GM18519 (cell line): Measurements from ENCODE around the gene AKR1E2.

ENCODE experiments used
- ATAC-seq: cut with Tn5 transposase; IDR thresholded peaks from one replicate; pipeline ENCODE4 v1.9.1; 2021; ENCODE audit warnings: mild to moderate bottlenecking, moderate library complexity; ENCODE audit not compliant: unreplicated experiment, low FRiP score

The AKR1E2 gene

DNA sequence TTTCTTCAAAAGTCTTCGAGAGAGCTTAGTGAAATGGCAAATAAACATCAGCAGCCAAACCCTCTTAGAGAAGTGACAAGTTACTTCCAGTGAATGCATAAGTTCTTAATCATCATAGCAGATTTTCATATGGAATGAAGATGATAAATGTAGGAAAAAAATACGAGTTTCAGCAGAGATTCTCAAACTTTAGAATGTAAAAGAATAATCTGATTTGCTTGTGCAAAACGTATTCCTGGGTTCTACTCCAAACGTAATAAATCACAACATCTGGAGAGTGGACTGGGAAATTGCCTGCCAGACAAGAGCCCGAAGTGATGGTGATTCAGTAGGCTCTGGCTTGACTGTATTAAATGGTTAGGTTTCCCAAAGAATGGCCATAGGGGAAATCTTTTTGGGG, 62.2 kb downstream of the AKR1E2 start:
- no peak for ATAC-seq

DNA sequence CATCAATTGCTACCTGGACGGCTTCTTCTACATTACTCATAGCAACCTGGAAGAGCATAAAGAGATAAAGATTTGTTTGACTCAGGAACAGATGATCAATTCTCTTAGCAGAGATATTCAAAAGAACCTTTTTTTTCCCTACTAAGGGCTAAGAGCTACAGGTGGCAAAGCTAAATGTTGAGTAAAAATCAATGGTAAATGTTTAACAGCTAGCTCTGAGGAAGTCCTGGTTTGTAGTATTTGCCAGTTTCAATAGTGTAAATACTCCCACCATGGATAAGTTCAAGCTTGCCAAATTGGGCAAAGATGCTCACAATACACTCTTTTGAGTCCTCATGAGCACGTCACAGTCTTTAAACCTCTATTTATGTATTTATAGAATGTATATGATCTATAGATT, 64.0 kb downstream of the AKR1E2 start:
- ATAC-seq, result no peak

- no peak for ATAC-seq
Observed at GRCh38 chr10:4892681-4893080, 66.7 kb downstream of the AKR1E2 start.

- no peak for ATAC-seq
Observed at GRCh38 chr10:4894335-4894734, 68.3 kb downstream of the AKR1E2 start.
